Measurements from ENCODE around the gene LYSET.
A peak's percentile ranks its signal among the peaks of the same experiment; 100 is the strongest.

LYSET gene

DNA sequence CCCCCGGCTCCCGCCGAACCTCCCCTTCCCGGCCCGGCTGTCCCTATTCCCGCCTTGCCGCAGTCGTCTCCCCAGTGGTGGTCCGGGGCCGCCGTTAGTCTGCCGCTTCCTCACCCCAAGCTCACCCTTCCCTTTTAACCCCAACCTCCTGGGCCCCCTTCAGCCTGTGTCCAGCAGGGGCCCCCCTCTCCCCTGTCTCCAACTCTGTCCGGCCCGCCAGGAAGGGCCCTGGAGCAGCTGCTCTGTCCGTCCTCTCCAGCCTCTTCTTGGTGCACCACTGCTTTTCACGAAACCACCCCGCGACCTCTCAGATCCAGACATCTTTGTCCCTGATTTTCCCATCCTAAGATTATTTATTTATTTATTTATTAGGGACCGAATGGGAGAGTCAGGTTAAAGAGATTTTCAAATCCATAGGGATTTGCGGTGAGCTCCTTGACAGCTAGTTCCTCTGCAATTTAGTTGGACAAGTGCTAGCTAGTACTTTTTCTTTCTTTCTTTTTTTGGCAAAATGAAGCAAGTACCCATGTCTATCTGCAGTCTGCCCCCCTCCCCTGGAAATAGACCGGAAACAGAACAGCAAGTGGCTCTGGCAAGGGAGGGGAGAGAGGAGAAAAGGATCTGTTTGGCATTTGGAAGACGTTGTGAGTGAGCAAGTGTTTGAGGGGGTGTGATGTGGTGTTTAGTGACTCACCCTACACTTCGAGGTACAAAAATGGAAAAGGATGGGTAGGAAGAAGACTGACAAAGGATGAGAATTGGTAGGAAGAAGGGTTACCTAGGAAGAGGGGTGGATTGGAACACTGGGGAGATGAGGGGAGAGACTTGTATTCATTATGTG, 22.6 kb downstream of the LYSET start:
- H3K27me3 ChIP-seq (replicated peaks; ENCODE audit: control insufficient read depth, insufficient read depth, low read length) = no peaks in the 10 kb centered on the region
- no peak for DNase-seq (ENCODE audit: extremely low read depth, insufficient read length)
- H3K4me3 ChIP-seq (replicated peaks; ENCODE audit: low read depth, low read length) = peak overlapping the region; percentile 95
- no peaks in the 10 kb centered on the region; the same call in 1 of the 2 replicates for H3K36me3 ChIP-seq (ENCODE audit: control insufficient read depth, insufficient read depth, low read length)
- TF ChIP-seq, protein P1, sequence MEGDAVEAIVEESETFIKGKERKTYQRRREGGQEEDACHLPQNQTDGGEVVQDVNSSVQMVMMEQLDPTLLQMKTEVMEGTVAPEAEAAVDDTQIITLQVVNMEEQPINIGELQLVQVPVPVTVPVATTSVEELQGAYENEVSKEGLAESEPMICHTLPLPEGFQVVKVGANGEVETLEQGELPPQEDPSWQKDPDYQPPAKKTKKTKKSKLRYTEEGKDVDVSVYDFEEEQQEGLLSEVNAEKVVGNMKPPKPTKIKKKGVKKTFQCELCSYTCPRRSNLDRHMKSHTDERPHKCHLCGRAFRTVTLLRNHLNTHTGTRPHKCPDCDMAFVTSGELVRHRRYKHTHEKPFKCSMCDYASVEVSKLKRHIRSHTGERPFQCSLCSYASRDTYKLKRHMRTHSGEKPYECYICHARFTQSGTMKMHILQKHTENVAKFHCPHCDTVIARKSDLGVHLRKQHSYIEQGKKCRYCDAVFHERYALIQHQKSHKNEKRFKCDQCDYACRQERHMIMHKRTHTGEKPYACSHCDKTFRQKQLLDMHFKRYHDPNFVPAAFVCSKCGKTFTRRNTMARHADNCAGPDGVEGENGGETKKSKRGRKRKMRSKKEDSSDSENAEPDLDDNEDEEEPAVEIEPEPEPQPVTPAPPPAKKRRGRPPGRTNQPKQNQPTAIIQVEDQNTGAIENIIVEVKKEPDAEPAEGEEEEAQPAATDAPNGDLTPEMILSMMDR (IDR thresholded peaks at IDR 0.05; ENCODE audit: insufficient read depth, low read length, poor library complexity, severe bottlenecking) = peak; percentile 60

DNA sequence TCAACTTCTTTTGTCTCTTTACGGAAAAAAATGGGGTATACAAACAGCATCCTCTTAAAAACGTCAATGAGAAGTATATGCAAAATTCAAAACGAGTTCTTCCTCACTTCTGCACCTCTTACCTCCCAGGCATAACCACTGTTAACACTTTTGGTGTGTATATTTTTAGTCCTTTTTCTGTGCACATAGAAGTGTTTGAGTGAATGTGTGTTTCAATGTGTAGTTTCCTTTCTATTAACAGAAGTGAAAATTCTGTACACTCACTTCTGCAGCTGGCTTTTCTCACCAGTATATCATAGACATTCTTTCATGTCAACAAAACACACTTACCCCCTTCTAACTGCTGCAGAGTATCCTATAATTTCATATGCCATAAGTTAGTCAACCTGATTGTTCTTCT, 27.3 kb downstream of the LYSET start:
- TF ChIP-seq, protein P1 (IDR thresholded peaks at IDR 0.05; ENCODE audit: insufficient read depth, low read length, poor library complexity, severe bottlenecking) = no peak
- H3K27me3 ChIP-seq (replicated peaks; ENCODE audit: control insufficient read depth, insufficient read depth, low read length) = no peaks in the 10 kb centered on the region
- H3K36me3 ChIP-seq (ENCODE audit: control insufficient read depth, insufficient read depth, low read length) = peaks cover 3% of the 10 kb centered on the region; the same call in 1 of the 2 replicates
- no peak overlapping the region for H3K4me3 ChIP-seq (replicated peaks; ENCODE audit: low read depth, low read length)
- peak; percentile 41 for DNase-seq (ENCODE audit: extremely low read depth, insufficient read length)

DNA sequence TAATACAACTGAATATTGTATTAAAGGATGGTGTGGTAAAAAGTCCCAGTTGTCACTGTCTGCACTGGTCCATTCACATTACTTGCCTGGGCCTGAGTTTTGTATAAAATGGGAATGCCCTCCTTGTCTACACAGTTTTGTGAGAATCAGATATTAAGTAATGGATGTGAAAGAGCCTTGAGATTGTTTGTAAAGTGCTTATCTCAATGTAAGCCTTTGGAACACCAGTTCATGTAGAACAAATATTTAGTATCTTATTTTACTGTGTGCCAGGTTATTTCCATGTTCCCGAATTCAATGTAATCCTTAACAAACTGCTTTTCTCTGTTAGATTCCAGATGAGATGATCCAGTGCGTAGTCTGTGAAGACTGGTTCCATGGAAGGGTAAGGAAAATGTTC, 29.5 kb downstream of the LYSET start:
- Histone ChIP-seq H3K36me3 (ENCODE audit: control insufficient read depth, insufficient read depth, low read length) (peaks cover 3% of the 10 kb centered on the region; the same call in 1 of the 2 replicates), H3K27me3 (replicated peaks; ENCODE audit: control insufficient read depth, insufficient read depth, low read length) (no peaks in the 10 kb centered on the region), H3K4me3 (replicated peaks; ENCODE audit: low read depth, low read length) (no peak overlapping the region)
- DNase-seq (ENCODE audit: extremely low read depth, insufficient read length) = no peak
- TF ChIP-seq, protein P1 (IDR thresholded peaks at IDR 0.05; ENCODE audit: insufficient read depth, low read length, poor library complexity, severe bottlenecking) = no peak

DNA sequence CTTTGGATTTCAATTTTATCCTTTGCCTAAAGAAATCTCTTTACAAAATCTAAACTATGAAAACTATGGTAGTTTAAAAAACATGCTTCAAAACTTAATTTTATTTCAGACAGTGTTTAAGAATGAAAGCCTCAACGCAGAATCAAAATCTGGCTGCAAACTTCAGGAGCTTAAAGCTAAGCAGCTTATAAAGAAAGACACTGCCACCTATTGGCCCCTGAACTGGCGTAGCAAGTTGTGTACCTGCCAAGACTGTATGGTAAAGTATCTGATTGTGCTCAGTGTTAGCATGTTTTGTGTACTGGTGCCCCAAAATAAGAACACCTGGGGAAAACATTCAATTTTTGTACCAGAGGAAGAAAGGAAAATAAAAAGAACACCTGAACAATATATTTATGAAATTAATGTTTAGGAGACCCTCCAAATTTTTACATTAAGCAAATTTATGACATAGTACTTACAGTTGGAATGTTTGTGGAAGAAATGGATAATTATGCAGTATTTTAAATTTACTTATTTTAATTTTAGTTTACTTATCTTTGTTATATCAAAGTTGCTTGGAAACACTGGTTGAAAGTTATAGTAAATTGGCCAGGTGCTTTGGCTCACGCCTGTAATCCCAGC, 34.1 kb downstream of the LYSET start:
- TF ChIP-seq, protein P1 (IDR thresholded peaks at IDR 0.05; ENCODE audit: insufficient read depth, low read length, poor library complexity, severe bottlenecking) = peak; percentile 78
- peaks cover 5% of the 10 kb centered on the region; the same call in 1 of the 2 replicates for H3K36me3 ChIP-seq (ENCODE audit: control insufficient read depth, insufficient read depth, low read length)
- no peak overlapping the region for H3K4me3 ChIP-seq (replicated peaks; ENCODE audit: low read depth, low read length)
- H3K27me3 ChIP-seq (replicated peaks; ENCODE audit: control insufficient read depth, insufficient read depth, low read length) = no peaks in the 10 kb centered on the region
- no peak for DNase-seq (ENCODE audit: extremely low read depth, insufficient read length)

DNA sequence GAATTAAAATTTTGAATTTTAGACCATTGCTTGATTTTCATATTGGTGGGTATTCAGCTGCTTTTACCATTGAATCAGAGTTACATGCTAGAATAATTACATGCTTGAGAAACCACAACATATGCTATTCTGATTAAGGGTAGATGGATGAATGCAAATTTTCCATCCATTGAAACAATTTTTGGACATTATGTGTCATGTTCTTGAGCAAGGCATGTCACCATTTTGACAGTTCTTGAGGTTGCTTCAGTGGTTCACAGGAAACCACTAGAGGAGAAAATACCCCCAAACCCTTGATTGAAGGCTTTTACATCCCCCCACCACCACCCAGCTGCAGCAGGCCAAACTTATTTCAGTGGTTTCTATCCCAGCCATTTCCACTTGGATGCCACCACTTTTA, 35.4 kb downstream of the LYSET start:
- Histone ChIP-seq H3K27me3 (replicated peaks; ENCODE audit: control insufficient read depth, insufficient read depth, low read length) (no peaks in the 10 kb centered on the region), H3K4me3 (replicated peaks; ENCODE audit: low read depth, low read length) (no peak overlapping the region), H3K36me3 (ENCODE audit: control insufficient read depth, insufficient read depth, low read length) (peaks cover 7% of the 10 kb centered on the region)
- DNase-seq (ENCODE audit: extremely low read depth, insufficient read length) = no peak
- TF ChIP-seq, protein P1 (IDR thresholded peaks at IDR 0.05; ENCODE audit: insufficient read depth, low read length, poor library complexity, severe bottlenecking) = no peak
